ENCODE data around the gene PDLIM4. TPM values are rescaled to one million over a fixed set of nuclear protein-coding genes. Genes with fewer than 3 reads are reported as not detected.

The PDLIM4 gene
- 101 TPM for polyA plus RNA-seq (2012; ENCODE audit: insufficient read depth, insufficient read length, low read depth)

- Histone ChIP-seq H3K9me3 (no peaks in the 10 kb centered on the region), H3K36me3 (peaks cover 16% of the 10 kb centered on the region), H3K4me3 (ENCODE audit: low read depth, low read length) (peak within 1 kb of the TSS; percentile 90), H3K4me1 (peaks cover 19% of the 10 kb centered on the region), H3K27me3 (no peaks in the 10 kb centered on the region)
- peak; percentile 80 for DNase-seq
- TF ChIP-seq CTCF (IDR thresholded peaks at IDR 0.05; ENCODE audit: low read depth, low read length) = no peak
These were observed at the start of gene PDLIM4 for GRCh38 chr5:132257131-132258101. Gene PDLIM4 (plus strand): TSS chr5:132257696. CDS start chr5:132257735, 39 bp downstream.

- no peak for DNase-seq
These were observed 49.7 kb upstream of the PDLIM4 start for GRCh38 chr5:132207778-132208177.

GRCh38 chr5:132209131-132209530 lies 48.4 kb upstream of the PDLIM4 start:
- H3K9me3 ChIP-seq = no peaks in the 10 kb centered on the region
- no peak overlapping the region for H3K4me3 ChIP-seq (ENCODE audit: low read depth, low read length)
- DNase-seq = no peak
- H3K27me3 ChIP-seq = no peaks in the 10 kb centered on the region
- TF ChIP-seq CTCF (IDR thresholded peaks at IDR 0.05; ENCODE audit: low read depth, low read length) = no peak
- H3K36me3 ChIP-seq = no peaks in the 10 kb centered on the region
- peaks cover 15% of the 10 kb centered on the region for H3K4me1 ChIP-seq

More at GRCh38 chr5:132207778-132208177, 49.7 kb upstream of the PDLIM4 start:
- H3K27me3 ChIP-seq = no peaks in the 10 kb centered on the region
- H3K4me3 ChIP-seq (ENCODE audit: low read depth, low read length) = no peak overlapping the region
- peaks cover 15% of the 10 kb centered on the region for H3K4me1 ChIP-seq
- TF ChIP-seq CTCF (IDR thresholded peaks at IDR 0.05; ENCODE audit: low read depth, low read length) = no peak
- H3K9me3 ChIP-seq = no peaks in the 10 kb centered on the region
- no peaks in the 10 kb centered on the region for H3K36me3 ChIP-seq

GRCh38 chr5:132209901-132210545 lies 47.5 kb upstream of the PDLIM4 start:
- no peaks in the 10 kb centered on the region for H3K9me3 ChIP-seq
- peaks cover 13% of the 10 kb centered on the region for H3K4me1 ChIP-seq
- no peak overlapping the region for H3K4me3 ChIP-seq (ENCODE audit: low read depth, low read length)
- H3K27me3 ChIP-seq = no peaks in the 10 kb centered on the region
- no peak for TF ChIP-seq CTCF (IDR thresholded peaks at IDR 0.05; ENCODE audit: low read depth, low read length)
- no peaks in the 10 kb centered on the region for H3K36me3 ChIP-seq
- no peak for DNase-seq

- H3K4me3 ChIP-seq (ENCODE audit: low read depth, low read length) = no peak overlapping the region
- H3K27me3 ChIP-seq = no peaks in the 10 kb centered on the region
- no peaks in the 10 kb centered on the region for H3K9me3 ChIP-seq
- H3K4me1 ChIP-seq = peaks cover 8% of the 10 kb centered on the region
- DNase-seq = no peak
- TF ChIP-seq CTCF (IDR thresholded peaks at IDR 0.05; ENCODE audit: low read depth, low read length) = no peak
- H3K36me3 ChIP-seq = no peaks in the 10 kb centered on the region
These were observed 46.6 kb upstream of the PDLIM4 start for GRCh38 chr5:132210944-132211343.
